K562 (cell line): Measurements from ENCODE around the gene STK11. TPM values are rescaled to one million over a fixed set of nuclear protein-coding genes. Genes with fewer than 3 reads are reported as not detected.

Experiments used
- FOXK2 ChIP-seq, 2 experiments: fragments of 450-650 bp; IDR thresholded peaks in 1 of 2; conservative IDR thresholded peaks in 1 of 2; 2 replicates each; pipeline ENCODE4 v1.6.1; 2016; ENCODE audit warnings: low read depth in 2 of 2, mild to moderate bottlenecking in 1 of 2
- KDM1A ChIP-seq, 2 experiments: fragments of 450-650 bp; IDR thresholded peaks; 2 replicates each; pipeline ENCODE4 v1.6.1; 2016; ENCODE audit warnings: mild to moderate bottlenecking in 2 of 2
- KHSRP ChIP-seq: fragments of 450-650 bp; IDR thresholded peaks from 2 replicates; pipeline ENCODE4 v1.6.1; 2017
- MBD2 ChIP-seq: sonication (generic); IDR thresholded peaks from 2 replicates; pipeline ENCODE4 v1.6.1; 2016; ENCODE audit warnings: low read depth, borderline replicate concordance
- NFE2 ChIP-seq: IDR thresholded peaks from 2 replicates; pipeline ENCODE4 v1.6.1; 2014; ENCODE audit warnings: antibody characterized with exemption, low read depth
- OTX1 ChIP-seq: fragments of 450-650 bp; formaldehyde crosslinking; IDR thresholded peaks from 2 replicates; pipeline ENCODE4 v1.4.0; 2022; ENCODE audit warnings: mild to moderate bottlenecking
- PCBP2 ChIP-seq: fragments of 200-400 bp; formaldehyde crosslinking; IDR thresholded peaks from 2 replicates; pipeline ENCODE4 v1.6.1; 2018; ENCODE audit warnings: low read length, low read depth, mild to moderate bottlenecking, moderate library complexity; ENCODE audit not compliant: poor library complexity, severe bottlenecking
- PHB ChIP-seq: fragments of 250-450 bp; sonication (Bioruptor Pico); IDR thresholded peaks from 2 replicates; pipeline ENCODE4 v1.5.0; 2021
- PHF21A ChIP-seq: fragments of 450-650 bp; IDR thresholded peaks from 2 replicates; pipeline ENCODE4 v1.6.1; 2017; ENCODE audit warnings: low read depth, borderline replicate concordance
- PML ChIP-seq: IDR thresholded peaks from 2 replicates; pipeline ENCODE4 v1.6.1; 2012; ENCODE audit warnings: low read length, inconsistent platforms
- SIRT6 ChIP-seq: IDR thresholded peaks from one replicate; pipeline ENCODE4 v1.6.1; 2012; ENCODE audit warnings: low read depth, mild to moderate bottlenecking, control low read depth, inconsistent platforms, low read length, moderate library complexity
- SMARCC2 ChIP-seq: fragments of 450-650 bp; IDR thresholded peaks from 2 replicates; pipeline ENCODE4 v1.6.1; 2017; ENCODE audit warnings: antibody characterized with exemption, moderate library complexity, mild to moderate bottlenecking, low read depth
- SREBF2 ChIP-seq: sonication (generic); formaldehyde crosslinking; IDR thresholded peaks from 2 replicates; pipeline ENCODE4 v1.4.0; 2020; ENCODE audit warnings: mild to moderate bottlenecking, missing genetic modification reagents
- TSC22D4 ChIP-seq: fragments of 450-650 bp; IDR thresholded peaks from 2 replicates; pipeline ENCODE4 v1.6.1; 2016; ENCODE audit warnings: missing genetic modification characterization, missing biosample characterization, control low read depth
- ZBTB7A ChIP-seq: IDR thresholded peaks from 2 replicates; pipeline ENCODE4 v1.6.1; 2011; ENCODE audit warnings: low read depth, mild to moderate bottlenecking, low read length, moderate library complexity, borderline replicate concordance; ENCODE audit not compliant: control insufficient read depth
- ZC3H8 ChIP-seq: fragments of 450-650 bp; IDR thresholded peaks from 2 replicates; pipeline ENCODE4 v1.6.1; 2017
- ZFP36 ChIP-seq: fragments of 150-350 bp; IDR thresholded peaks from 2 replicates; pipeline ENCODE4 v1.6.1; 2018; ENCODE audit warnings: low read length, low read depth; ENCODE audit not compliant: partially characterized antibody
- ZNF347 ChIP-seq: fragments of 450-650 bp; formaldehyde crosslinking; IDR thresholded peaks from 2 replicates; pipeline ENCODE4 v1.4.0; 2020; ENCODE audit warnings: low read depth, mild to moderate bottlenecking, moderate library complexity
- ZNF354B ChIP-seq: fragments of 250-450 bp; sonication (Bioruptor Pico); IDR thresholded peaks from 2 replicates; pipeline ENCODE4 v1.4.0; 2020
- polyA plus RNA-seq, 8 experiments: library from polyadenylated mRNA; depleted of rRNA in 4 of 8; stranded (reverse) in 5 of 8; unstranded in 3 of 8; fragments of >200 nt; fragmentation: Nextera tagmentation in 2 of 8; fragmentation: Illumina TruSeq in 1 of 8; extraction: Ambion mirVana in 2 of 8; extraction: Trizol in 1 of 8; gene quantifications; 2 replicates each; pipeline versions ENCODE4 v1.2.1 to v1.2.3, GENCODE V29; 2011 to 2014; ENCODE audit warnings: inconsistent platforms in 1 of 8, missing spikeins in 1 of 8
- total RNA-seq, 7 experiments: library from RNA; depleted of rRNA in 6 of 7; stranded (reverse); fragments of >200 nt in 6 of 7; fragmentation: Illumina TruSeq in 2 of 7; extraction: Trizol in 2 of 7; gene quantifications; 2 replicates each; pipeline versions ENCODE4 v1.2.1 to v1.2.3, GENCODE V29; 2011 to 2021; ENCODE audit warnings: low replicate concordance in 1 of 7
- TF ChIP-seq, protein P1 (sequence below), 2 experiments: fragments of 200-800 bp in 1 of 2; sonication (Bioruptor generic) in 1 of 2; sonication (generic) in 1 of 2; formaldehyde crosslinking in 1 of 2; IDR thresholded peaks in 1 of 2; conservative IDR thresholded peaks in 1 of 2; 2 replicates each; pipeline versions ENCODE4 v1.5.0 to v1.6.1; 2016 to 2020; ENCODE audit warnings: missing compliant biosample characterization in 1 of 2, missing genetic modification characterization in 1 of 2, missing genetic modification reagents in 1 of 2
- TF ChIP-seq, protein P2 (sequence below): fragments of 450-650 bp; formaldehyde crosslinking; IDR thresholded peaks from 2 replicates; pipeline ENCODE4 v1.4.0; 2020; ENCODE audit warnings: mild to moderate bottlenecking, moderate library complexity
- TF ChIP-seq, protein P3 (sequence below): fragments of 450-650 bp; IDR thresholded peaks from 2 replicates; pipeline ENCODE4 v1.6.1; 2016; ENCODE audit warnings: missing biosample characterization, missing genetic modification characterization
- TF ChIP-seq, protein P4 (sequence below): sonication (generic); formaldehyde crosslinking; IDR thresholded peaks from 2 replicates; pipeline ENCODE4 v1.9.0; 2022; ENCODE audit warnings: mild to moderate bottlenecking, missing genetic modification reagents
- TF ChIP-seq, protein P5 (sequence below): sonication (generic); formaldehyde crosslinking; IDR thresholded peaks from 2 replicates; pipeline ENCODE4 v1.9.0; 2022; ENCODE audit warnings: mild to moderate bottlenecking, missing genetic modification reagents

The STK11 gene
- total and polyA plus RNA-seq, 9 of the 15 experiments (the other 6 are each of a cell fraction or from before 2014, with no cell fraction given) = 0.15 to 96.5 (median 31.7) TPM

DNA sequence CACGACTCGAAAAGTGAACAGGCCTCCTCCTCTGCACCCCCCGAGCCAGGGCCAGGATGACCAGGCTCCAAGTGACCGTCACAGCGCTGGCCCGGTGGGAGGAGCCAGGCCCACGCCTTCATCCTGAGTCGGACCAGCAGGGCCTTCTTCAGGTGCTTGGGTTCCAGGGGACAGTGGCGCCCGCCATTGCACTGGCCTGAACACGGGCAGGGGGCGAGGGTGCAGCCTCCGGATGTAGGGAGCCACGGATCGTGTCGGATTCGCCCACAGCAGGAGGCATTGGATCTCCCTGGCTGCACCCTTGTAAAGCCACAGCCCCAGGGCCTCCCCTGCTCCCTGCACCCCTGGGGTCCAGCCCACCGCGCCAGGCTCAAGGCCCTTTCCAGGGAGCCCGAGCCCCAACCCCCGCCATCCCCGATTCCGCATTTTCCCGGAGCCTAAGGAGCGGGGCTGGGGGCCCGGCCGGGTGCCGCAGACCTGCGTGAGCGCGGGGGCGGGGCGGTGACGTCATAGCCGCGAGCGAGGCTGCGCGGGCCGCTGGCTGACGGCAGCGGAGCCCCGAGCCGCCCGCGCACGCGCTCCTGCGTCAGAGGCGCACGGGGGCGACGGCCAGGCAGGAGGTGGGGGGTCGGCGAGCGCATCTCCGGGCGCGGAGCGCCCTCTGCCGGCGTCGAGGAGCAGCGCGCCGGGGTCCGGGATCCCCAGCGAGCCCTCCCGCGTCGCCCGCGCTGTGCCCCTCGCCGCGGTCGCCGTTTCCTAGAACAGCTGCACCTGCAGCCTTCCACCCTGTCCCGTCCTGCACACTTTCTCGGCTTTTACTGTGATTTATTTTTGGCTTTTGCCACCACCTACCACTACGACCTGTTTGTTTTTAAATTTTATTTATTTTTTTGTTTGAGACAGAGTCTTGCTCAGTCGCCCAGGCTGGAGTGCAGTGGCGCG is 34.5 kb downstream of the STK11 start (continued):
- TF ChIP-seq PCBP2 (no peak), ZFP36 (no peak), MBD2 (no peak), TSC22D4 (no peak), ZNF354B (CRISPR knock-in tag) (no peak), KDM1A (IDR thresholded peaks at IDR 0.05) (no peak), SIRT6 (no peak), PML (no peak), KHSRP (peak; percentile 60; the same call in 1 of the 2 replicates), SREBF2 (CRISPR knock-in tag) (no peak), ZBTB7A (peak; percentile 98), FOXK2 (conservative IDR thresholded peaks at IDR 0.05 in 1 of 2, IDR thresholded peaks at IDR 0.05 in 1 of 2; ENCODE audit: low read depth in 2 of 2) (no peak), PHB (CRISPR knock-in tag) (no peak), PHF21A (no peak), ZC3H8 (no peak), NFE2 (no peak), SMARCC2 (no peak), ZNF347 (CRISPR knock-in tag) (no peak), OTX1 (peak; percentile 31; the same call in 1 of the 2 replicates)
- TF ChIP-seq, protein P1, sequence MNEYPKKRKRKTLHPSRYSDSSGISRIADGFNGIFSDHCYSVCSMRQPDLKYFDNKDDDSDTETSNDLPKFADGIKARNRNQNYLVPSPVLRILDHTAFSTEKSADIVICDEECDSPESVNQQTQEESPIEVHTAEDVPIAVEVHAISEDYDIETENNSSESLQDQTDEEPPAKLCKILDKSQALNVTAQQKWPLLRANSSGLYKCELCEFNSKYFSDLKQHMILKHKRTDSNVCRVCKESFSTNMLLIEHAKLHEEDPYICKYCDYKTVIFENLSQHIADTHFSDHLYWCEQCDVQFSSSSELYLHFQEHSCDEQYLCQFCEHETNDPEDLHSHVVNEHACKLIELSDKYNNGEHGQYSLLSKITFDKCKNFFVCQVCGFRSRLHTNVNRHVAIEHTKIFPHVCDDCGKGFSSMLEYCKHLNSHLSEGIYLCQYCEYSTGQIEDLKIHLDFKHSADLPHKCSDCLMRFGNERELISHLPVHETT (CRISPR knock-in tag; conservative IDR thresholded peaks at IDR 0.05 in 1 of 2, IDR thresholded peaks at IDR 0.05 in 1 of 2) = peak in 1 of 2 experiments; percentile 89; a peak in 2 of 4 replicates
- TF ChIP-seq, protein P2, sequence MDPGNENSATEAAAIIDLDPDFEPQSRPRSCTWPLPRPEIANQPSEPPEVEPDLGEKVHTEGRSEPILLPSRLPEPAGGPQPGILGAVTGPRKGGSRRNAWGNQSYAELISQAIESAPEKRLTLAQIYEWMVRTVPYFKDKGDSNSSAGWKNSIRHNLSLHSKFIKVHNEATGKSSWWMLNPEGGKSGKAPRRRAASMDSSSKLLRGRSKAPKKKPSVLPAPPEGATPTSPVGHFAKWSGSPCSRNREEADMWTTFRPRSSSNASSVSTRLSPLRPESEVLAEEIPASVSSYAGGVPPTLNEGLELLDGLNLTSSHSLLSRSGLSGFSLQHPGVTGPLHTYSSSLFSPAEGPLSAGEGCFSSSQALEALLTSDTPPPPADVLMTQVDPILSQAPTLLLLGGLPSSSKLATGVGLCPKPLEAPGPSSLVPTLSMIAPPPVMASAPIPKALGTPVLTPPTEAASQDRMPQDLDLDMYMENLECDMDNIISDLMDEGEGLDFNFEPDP (CRISPR knock-in tag) = peak; percentile 73; the same call in 1 of the 2 replicates
- TF ChIP-seq, protein P3, sequence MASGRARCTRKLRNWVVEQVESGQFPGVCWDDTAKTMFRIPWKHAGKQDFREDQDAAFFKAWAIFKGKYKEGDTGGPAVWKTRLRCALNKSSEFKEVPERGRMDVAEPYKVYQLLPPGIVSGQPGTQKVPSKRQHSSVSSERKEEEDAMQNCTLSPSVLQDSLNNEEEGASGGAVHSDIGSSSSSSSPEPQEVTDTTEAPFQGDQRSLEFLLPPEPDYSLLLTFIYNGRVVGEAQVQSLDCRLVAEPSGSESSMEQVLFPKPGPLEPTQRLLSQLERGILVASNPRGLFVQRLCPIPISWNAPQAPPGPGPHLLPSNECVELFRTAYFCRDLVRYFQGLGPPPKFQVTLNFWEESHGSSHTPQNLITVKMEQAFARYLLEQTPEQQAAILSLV = no peak
- TF ChIP-seq, protein P4, sequence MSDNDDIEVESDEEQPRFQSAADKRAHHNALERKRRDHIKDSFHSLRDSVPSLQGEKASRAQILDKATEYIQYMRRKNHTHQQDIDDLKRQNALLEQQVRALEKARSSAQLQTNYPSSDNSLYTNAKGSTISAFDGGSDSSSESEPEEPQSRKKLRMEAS (CRISPR knock-in tag) = peak; percentile 17; the same call in 1 of the 2 replicates
- TF ChIP-seq, protein P5, sequence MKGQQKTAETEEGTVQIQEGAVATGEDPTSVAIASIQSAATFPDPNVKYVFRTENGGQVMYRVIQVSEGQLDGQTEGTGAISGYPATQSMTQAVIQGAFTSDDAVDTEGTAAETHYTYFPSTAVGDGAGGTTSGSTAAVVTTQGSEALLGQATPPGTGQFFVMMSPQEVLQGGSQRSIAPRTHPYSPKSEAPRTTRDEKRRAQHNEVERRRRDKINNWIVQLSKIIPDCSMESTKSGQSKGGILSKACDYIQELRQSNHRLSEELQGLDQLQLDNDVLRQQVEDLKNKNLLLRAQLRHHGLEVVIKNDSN = no peak
